ENCODE measurements around the gene IFNA10.
"Not testable (repeated sequence)": the region's sequence is repeated elsewhere in the genome, so short reads cannot be mapped to it uniquely, and the experiment has no call there.

The IFNA10 gene

GRCh38 chr9:21239911-21240310 is 33.0 kb upstream of the IFNA10 start, which contains the start of gene IFNA14:
IFNA14 (minus strand) TSS chr9:21240005; CDS start chr9:21239935, 70 bp downstream.
- DNase-seq, result no peak
- no peak within 1 kb of the TSS for H2AFZ ChIP-seq (ENCODE audit: low read length)
- TF ChIP-seq EZH2phosphoT487 (IDR thresholded peaks at IDR 0.05; ENCODE audit: low read length), result no peak
- TF ChIP-seq CTCF (IDR thresholded peaks at IDR 0.05; ENCODE audit: low read length), result no peak
- TF ChIP-seq EZH2 (optimal IDR thresholded peaks at IDR 0.05; ENCODE audit: low read depth, low read length), result no peak

GRCh38 chr9:21236360-21236714 is 29.4 kb upstream of the IFNA10 start:
- not testable (repeated sequence) for H3K9me3 ChIP-seq (replicated peaks; ENCODE audit: insufficient read depth, low read length); H3K27ac ChIP-seq (ENCODE audit: low read length); H3K9me2 ChIP-seq (replicated peaks; ENCODE audit: insufficient read depth, low read length); H3K4me2 ChIP-seq (ENCODE audit: low read depth, low read length); H3K9ac ChIP-seq (ENCODE audit: low read length); H3K36me3 ChIP-seq (replicated peaks; ENCODE audit: insufficient read depth, low read length); DNase-seq; H3K27me3 ChIP-seq (replicated peaks; ENCODE audit: insufficient read depth, low read length); H3K79me2 ChIP-seq (ENCODE audit: low read length); H3K4me1 ChIP-seq (ENCODE audit: low read length); H2AFZ ChIP-seq (ENCODE audit: low read length); H3K4me3 ChIP-seq (ENCODE audit: low read length); H3F3A ChIP-seq (ENCODE audit: insufficient read depth, low read length); H4K20me1 ChIP-seq (ENCODE audit: insufficient read depth, low read length)

More at GRCh38 chr9:21239911-21240310, 33.0 kb upstream of the IFNA10 start, which contains the start of gene IFNA14:
- Histone ChIP-seq H3K4me2 (ENCODE audit: low read depth, low read length) (no peak within 1 kb of the TSS), H3K9ac (ENCODE audit: low read length) (no peak within 1 kb of the TSS), H3K79me2 (ENCODE audit: low read length) (no peaks in the 10 kb centered on the region), H3K9me2 (replicated peaks; ENCODE audit: insufficient read depth, low read length) (no peaks in the 10 kb centered on the region), H3F3A (ENCODE audit: insufficient read depth, low read length) (no peaks in the 10 kb centered on the region), H3K4me3 (ENCODE audit: low read length) (no peak within 1 kb of the TSS), H3K4me1 (ENCODE audit: low read length) (no peaks in the 10 kb centered on the region), H3K27ac (ENCODE audit: low read length) (no peak within 1 kb of the TSS), H3K9me3 (replicated peaks; ENCODE audit: insufficient read depth, low read length) (no peaks in the 10 kb centered on the region), H3K36me3 (replicated peaks; ENCODE audit: insufficient read depth, low read length) (no peaks in the 10 kb centered on the region), H3K27me3 (replicated peaks; ENCODE audit: insufficient read depth, low read length) (no peaks in the 10 kb centered on the region), H4K20me1 (ENCODE audit: insufficient read depth, low read length) (no peaks in the 10 kb centered on the region)

GRCh38 chr9:21235468-21236359 is 28.8 kb upstream of the IFNA10 start:
- H3F3A ChIP-seq (ENCODE audit: insufficient read depth, low read length); H3K9me2 ChIP-seq (replicated peaks; ENCODE audit: insufficient read depth, low read length); H3K9ac ChIP-seq (ENCODE audit: low read length); H3K4me1 ChIP-seq (ENCODE audit: low read length); H3K36me3 ChIP-seq (replicated peaks; ENCODE audit: insufficient read depth, low read length); H3K4me3 ChIP-seq (ENCODE audit: low read length); H2AFZ ChIP-seq (ENCODE audit: low read length); H3K27me3 ChIP-seq (replicated peaks; ENCODE audit: insufficient read depth, low read length); H3K9me3 ChIP-seq (replicated peaks; ENCODE audit: insufficient read depth, low read length); H3K4me2 ChIP-seq (ENCODE audit: low read depth, low read length); H3K79me2 ChIP-seq (ENCODE audit: low read length); H4K20me1 ChIP-seq (ENCODE audit: insufficient read depth, low read length); H3K27ac ChIP-seq (ENCODE audit: low read length): not testable (repeated sequence)
- TF ChIP-seq CTCF (IDR thresholded peaks at IDR 0.05; ENCODE audit: low read length), result peak; percentile 46
- peak; percentile 58 for DNase-seq

- Histone ChIP-seq H3K4me2 (ENCODE audit: low read depth, low read length) (no peak overlapping the region), H2AFZ (ENCODE audit: low read length) (no peak overlapping the region), H3K9me2 (replicated peaks; ENCODE audit: insufficient read depth, low read length) (no peaks in the 10 kb centered on the region), H3K4me1 (ENCODE audit: low read length) (no peaks in the 10 kb centered on the region), H3K79me2 (ENCODE audit: low read length) (no peaks in the 10 kb centered on the region), H3K4me3 (ENCODE audit: low read length) (no peak overlapping the region), H3F3A (ENCODE audit: insufficient read depth, low read length) (no peaks in the 10 kb centered on the region), H3K9ac (ENCODE audit: low read length) (no peak overlapping the region), H4K20me1 (ENCODE audit: insufficient read depth, low read length) (no peaks in the 10 kb centered on the region), H3K27ac (ENCODE audit: low read length) (no peak overlapping the region), H3K9me3 (replicated peaks; ENCODE audit: insufficient read depth, low read length) (no peaks in the 10 kb centered on the region), H3K27me3 (replicated peaks; ENCODE audit: insufficient read depth, low read length) (no peaks in the 10 kb centered on the region), H3K36me3 (replicated peaks; ENCODE audit: insufficient read depth, low read length) (no peaks in the 10 kb centered on the region)
- no peak for DNase-seq
- TF ChIP-seq EZH2phosphoT487 (IDR thresholded peaks at IDR 0.05; ENCODE audit: low read length) (no peak), EZH2 (optimal IDR thresholded peaks at IDR 0.05; ENCODE audit: low read depth, low read length) (no peak), CTCF (IDR thresholded peaks at IDR 0.05; ENCODE audit: low read length) (no peak)
Measured at GRCh38 chr9:21234153-21234687, 27.3 kb upstream of the IFNA10 start.
